ENCODE results near the gene RHOJ. TPM values are rescaled to one million over a fixed set of nuclear protein-coding genes. Genes with fewer than 3 reads are reported as not detected.
A peak's percentile ranks its signal among the peaks of the same experiment; 100 is the strongest.

RHOJ gene
- total and polyA plus RNA-seq, 2 of the 13 experiments (the other 11 are each of a cell fraction or from before 2014, with no cell fraction given) = 0.22 to 1.3 TPM

DNA sequence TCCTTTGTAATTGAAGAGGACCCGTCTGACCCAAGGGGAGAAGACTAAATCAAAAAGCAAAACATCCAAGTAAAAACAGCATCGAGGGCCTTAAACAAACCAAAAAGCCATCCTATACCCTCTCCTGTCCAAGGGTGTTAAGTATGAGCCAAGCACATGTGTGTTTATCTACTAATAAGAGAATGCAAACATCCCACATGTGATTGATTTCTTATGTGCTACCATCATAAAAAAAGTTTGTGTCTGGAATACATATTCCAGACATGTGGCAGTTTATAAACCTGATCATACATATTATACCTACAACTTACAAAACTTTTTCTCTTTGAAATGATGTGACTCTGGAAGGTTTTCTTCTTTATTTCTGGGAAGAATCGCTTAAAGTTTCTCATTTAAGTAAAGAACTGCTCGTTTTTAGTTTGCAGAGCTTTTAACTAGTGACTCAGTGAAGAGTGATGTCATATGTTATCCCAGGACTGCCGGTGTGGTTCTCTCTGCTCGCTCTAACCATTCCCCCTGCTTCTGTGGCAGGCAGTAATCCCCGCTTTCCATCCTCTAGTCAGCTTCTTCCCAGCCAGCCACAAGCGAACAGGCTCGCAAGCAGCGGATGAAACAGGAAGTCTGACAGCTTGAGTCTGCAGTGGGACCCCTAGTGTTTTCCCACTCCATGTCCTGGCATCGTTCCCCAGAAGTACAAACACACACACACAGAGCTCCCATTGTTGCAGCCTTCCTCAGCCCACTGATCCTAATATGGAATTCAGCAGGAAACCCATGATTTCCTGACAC, 431 bp upstream of the RHOJ start (continued):
- TF ChIP-seq, protein P1, sequence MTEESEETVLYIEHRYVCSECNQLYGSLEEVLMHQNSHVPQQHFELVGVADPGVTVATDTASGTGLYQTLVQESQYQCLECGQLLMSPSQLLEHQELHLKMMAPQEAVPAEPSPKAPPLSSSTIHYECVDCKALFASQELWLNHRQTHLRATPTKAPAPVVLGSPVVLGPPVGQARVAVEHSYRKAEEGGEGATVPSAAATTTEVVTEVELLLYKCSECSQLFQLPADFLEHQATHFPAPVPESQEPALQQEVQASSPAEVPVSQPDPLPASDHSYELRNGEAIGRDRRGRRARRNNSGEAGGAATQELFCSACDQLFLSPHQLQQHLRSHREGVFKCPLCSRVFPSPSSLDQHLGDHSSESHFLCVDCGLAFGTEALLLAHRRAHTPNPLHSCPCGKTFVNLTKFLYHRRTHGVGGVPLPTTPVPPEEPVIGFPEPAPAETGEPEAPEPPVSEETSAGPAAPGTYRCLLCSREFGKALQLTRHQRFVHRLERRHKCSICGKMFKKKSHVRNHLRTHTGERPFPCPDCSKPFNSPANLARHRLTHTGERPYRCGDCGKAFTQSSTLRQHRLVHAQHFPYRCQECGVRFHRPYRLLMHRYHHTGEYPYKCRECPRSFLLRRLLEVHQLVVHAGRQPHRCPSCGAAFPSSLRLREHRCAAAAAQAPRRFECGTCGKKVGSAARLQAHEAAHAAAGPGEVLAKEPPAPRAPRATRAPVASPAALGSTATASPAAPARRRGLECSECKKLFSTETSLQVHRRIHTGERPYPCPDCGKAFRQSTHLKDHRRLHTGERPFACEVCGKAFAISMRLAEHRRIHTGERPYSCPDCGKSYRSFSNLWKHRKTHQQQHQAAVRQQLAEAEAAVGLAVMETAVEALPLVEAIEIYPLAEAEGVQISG (CRISPR knock-in tag; IDR thresholded peaks at IDR 0.05) = peak; percentile 56
- TF ChIP-seq KMT2A (CRISPR knock-in tag; IDR thresholded peaks at IDR 0.05) (no peak; the same call in 1 of the 2 replicates), CCDC6 (CRISPR knock-in tag; IDR thresholded peaks at IDR 0.05) (no peak), BRF2 (CRISPR knock-in tag; IDR thresholded peaks at IDR 0.05) (no peak), IKZF5 (CRISPR knock-in tag; IDR thresholded peaks at IDR 0.05) (no peak), RELA (CRISPR knock-in tag; IDR thresholded peaks at IDR 0.05) (no peak), MYNN (CRISPR knock-in tag; IDR thresholded peaks at IDR 0.05; ENCODE audit: low read depth) (no peak), CBX1 (IDR thresholded peaks at IDR 0.05; ENCODE audit: low read depth) (peak; percentile 33), HMG20A (CRISPR knock-in tag; IDR thresholded peaks at IDR 0.05; ENCODE audit: borderline replicate concordance) (peak; percentile 30; the same call in 1 of the 2 replicates), ZNF263 (CRISPR knock-in tag; IDR thresholded peaks at IDR 0.05) (0 out of 2 replicates have a peak, but pooled peaks have one; percentile 32), DMAP1 (CRISPR knock-in tag; IDR thresholded peaks at IDR 0.05) (no peak), THAP11 (CRISPR knock-in tag; IDR thresholded peaks at IDR 0.05) (0 out of 2 replicates have a peak, but pooled peaks have one; percentile 23), HDAC2 (CRISPR knock-in tag; IDR thresholded peaks at IDR 0.05) (peak; percentile 54; the same call in 1 of the 2 replicates), ZNF781 (CRISPR knock-in tag; IDR thresholded peaks at IDR 0.05; ENCODE audit: borderline replicate concordance, not compliant biosample characterization) (no peak), ZNF788 (CRISPR knock-in tag; IDR thresholded peaks at IDR 0.05; ENCODE audit: borderline replicate concordance) (peak; percentile 28; the same call in 1 of the 2 replicates), ZMYM4 (CRISPR knock-in tag; IDR thresholded peaks at IDR 0.05) (peak; percentile 71), MAFG (CRISPR knock-in tag; IDR thresholded peaks at IDR 0.05) (no peak), ZNF737 (CRISPR knock-in tag; IDR thresholded peaks at IDR 0.05; ENCODE audit: borderline replicate concordance) (no peak)
- TF ChIP-seq, protein P2, sequence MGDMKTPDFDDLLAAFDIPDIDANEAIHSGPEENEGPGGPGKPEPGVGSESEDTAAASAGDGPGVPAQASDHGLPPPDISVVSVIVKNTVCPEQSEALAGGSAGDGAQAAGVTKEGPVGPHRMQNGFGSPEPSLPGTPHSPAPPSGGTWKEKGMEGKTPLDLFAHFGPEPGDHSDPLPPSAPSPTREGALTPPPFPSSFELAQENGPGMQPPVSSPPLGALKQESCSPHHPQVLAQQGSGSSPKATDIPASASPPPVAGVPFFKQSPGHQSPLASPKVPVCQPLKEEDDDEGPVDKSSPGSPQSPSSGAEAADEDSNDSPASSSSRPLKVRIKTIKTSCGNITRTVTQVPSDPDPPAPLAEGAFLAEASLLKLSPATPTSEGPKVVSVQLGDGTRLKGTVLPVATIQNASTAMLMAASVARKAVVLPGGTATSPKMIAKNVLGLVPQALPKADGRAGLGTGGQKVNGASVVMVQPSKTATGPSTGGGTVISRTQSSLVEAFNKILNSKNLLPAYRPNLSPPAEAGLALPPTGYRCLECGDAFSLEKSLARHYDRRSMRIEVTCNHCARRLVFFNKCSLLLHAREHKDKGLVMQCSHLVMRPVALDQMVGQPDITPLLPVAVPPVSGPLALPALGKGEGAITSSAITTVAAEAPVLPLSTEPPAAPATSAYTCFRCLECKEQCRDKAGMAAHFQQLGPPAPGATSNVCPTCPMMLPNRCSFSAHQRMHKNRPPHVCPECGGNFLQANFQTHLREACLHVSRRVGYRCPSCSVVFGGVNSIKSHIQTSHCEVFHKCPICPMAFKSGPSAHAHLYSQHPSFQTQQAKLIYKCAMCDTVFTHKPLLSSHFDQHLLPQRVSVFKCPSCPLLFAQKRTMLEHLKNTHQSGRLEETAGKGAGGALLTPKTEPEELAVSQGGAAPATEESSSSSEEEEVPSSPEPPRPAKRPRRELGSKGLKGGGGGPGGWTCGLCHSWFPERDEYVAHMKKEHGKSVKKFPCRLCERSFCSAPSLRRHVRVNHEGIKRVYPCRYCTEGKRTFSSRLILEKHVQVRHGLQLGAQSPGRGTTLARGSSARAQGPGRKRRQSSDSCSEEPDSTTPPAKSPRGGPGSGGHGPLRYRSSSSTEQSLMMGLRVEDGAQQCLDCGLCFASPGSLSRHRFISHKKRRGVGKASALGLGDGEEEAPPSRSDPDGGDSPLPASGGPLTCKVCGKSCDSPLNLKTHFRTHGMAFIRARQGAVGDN (CRISPR knock-in tag; IDR thresholded peaks at IDR 0.05) = peak; percentile 7; the same call in 1 of the 2 replicates
- TF ChIP-seq, protein P3, sequence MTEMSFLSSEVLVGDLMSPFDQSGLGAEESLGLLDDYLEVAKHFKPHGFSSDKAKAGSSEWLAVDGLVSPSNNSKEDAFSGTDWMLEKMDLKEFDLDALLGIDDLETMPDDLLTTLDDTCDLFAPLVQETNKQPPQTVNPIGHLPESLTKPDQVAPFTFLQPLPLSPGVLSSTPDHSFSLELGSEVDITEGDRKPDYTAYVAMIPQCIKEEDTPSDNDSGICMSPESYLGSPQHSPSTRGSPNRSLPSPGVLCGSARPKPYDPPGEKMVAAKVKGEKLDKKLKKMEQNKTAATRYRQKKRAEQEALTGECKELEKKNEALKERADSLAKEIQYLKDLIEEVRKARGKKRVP (CRISPR knock-in tag; IDR thresholded peaks at IDR 0.05) = no peak
